Measurements from ENCODE around the gene PTGES2. TPM values are rescaled to one million over a fixed set of nuclear protein-coding genes. Genes with fewer than 3 reads are reported as not detected.

PTGES2 gene
- total RNA-seq, 2 donors from 2014 or later = 73.5 to 84.5 TPM

GRCh38 chr9:128087262-128087661, 40.3 kb downstream of the PTGES2 start:
- Mint-ChIP-seq H3K27ac (no peak overlapping the region), H3K4me3 (no peak overlapping the region)

DNA sequence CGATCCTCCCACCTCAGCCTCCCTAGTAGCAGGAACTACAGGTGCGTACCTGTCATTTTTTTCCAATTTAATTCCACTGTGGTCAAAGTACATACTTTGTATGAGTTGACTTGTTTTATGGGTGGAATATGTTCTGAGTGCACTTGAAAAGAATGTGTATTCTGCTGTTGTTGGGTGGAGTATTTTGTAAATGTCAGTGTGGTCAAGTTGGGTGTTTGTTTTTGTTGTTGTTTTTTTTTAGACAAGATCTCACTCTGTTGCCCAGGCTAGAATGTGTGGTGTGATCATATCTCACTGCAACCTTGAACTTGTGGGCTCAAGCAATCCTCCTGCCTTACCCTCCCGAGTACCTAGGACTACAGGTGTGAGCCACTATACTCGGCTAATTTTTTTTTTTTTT, 41.6 kb downstream of the PTGES2 start:
- Mint-ChIP-seq H3K27ac (no peak overlapping the region), H3K36me3 (ENCODE audit: low read depth) (peaks cover 8% of the 10 kb centered on the region), H3K4me3 (no peak overlapping the region), H3K4me1 (peaks cover 8% of the 10 kb centered on the region), H3K27me3 (ENCODE audit: insufficient read depth) (no peaks in the 10 kb centered on the region), H3K9me3 (no peaks in the 10 kb centered on the region)
- Histone ChIP-seq H3K9ac (ENCODE audit: extremely low read depth, low read length, poor library complexity, severe bottlenecking) (no peak overlapping the region), H3K9me3 (ENCODE audit: control insufficient read depth, low read length) (no peaks in the 10 kb centered on the region), H3K27me3 (ENCODE audit: control insufficient read depth, insufficient read depth, low read length, poor library complexity, severe bottlenecking) (no peaks in the 10 kb centered on the region), H3K4me3 (ENCODE audit: low read length) (no peak overlapping the region), H3K36me3 (ENCODE audit: control insufficient read depth, insufficient read depth, low read length) (no peaks in the 10 kb centered on the region), H3K27ac (ENCODE audit: low read depth, low read length) (no peak overlapping the region), H3K4me1 (ENCODE audit: control insufficient read depth, insufficient read depth, low read length) (no peaks in the 10 kb centered on the region)
- no peak for DNase-seq
- WGBS, 2 experiments (ENCODE audit: insufficient coverage in 1 of 2, insufficient read length in 1 of 2) = 84 to 92% methylated on average over 3 to 4 of the region's 4 CpGs
- TF ChIP-seq, protein P1, sequence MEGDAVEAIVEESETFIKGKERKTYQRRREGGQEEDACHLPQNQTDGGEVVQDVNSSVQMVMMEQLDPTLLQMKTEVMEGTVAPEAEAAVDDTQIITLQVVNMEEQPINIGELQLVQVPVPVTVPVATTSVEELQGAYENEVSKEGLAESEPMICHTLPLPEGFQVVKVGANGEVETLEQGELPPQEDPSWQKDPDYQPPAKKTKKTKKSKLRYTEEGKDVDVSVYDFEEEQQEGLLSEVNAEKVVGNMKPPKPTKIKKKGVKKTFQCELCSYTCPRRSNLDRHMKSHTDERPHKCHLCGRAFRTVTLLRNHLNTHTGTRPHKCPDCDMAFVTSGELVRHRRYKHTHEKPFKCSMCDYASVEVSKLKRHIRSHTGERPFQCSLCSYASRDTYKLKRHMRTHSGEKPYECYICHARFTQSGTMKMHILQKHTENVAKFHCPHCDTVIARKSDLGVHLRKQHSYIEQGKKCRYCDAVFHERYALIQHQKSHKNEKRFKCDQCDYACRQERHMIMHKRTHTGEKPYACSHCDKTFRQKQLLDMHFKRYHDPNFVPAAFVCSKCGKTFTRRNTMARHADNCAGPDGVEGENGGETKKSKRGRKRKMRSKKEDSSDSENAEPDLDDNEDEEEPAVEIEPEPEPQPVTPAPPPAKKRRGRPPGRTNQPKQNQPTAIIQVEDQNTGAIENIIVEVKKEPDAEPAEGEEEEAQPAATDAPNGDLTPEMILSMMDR (conservative IDR thresholded peaks at IDR 0.05) = no peak

More at GRCh38 chr9:128087262-128087661, 40.3 kb downstream of the PTGES2 start:
- no peak overlapping the region for H3K4me3 ChIP-seq (ENCODE audit: low read length)
- no peaks in the 10 kb centered on the region for H3K9me3 ChIP-seq (ENCODE audit: control insufficient read depth, low read length)
- Mint-ChIP-seq H3K27me3 (ENCODE audit: insufficient read depth) (no peaks in the 10 kb centered on the region), H3K9me3 (no peaks in the 10 kb centered on the region), H3K36me3 (ENCODE audit: low read depth) (peaks cover 8% of the 10 kb centered on the region), H3K4me1 (peaks cover 7% of the 10 kb centered on the region)
- H3K4me1 ChIP-seq (ENCODE audit: control insufficient read depth, insufficient read depth, low read length) = no peaks in the 10 kb centered on the region
- TF ChIP-seq, protein P1 (conservative IDR thresholded peaks at IDR 0.05) = no peak
- WGBS, 2 experiments (ENCODE audit: insufficient coverage in 1 of 2, insufficient read length in 1 of 2) = 93 to 94% methylated on average over 2 to 10 of the region's 10 CpGs
- peaks cover under 1% of the 10 kb centered on the region for H3K36me3 ChIP-seq (ENCODE audit: control insufficient read depth, insufficient read depth, low read length)
- no peak overlapping the region for H3K27ac ChIP-seq (ENCODE audit: low read depth, low read length)
- DNase-seq = no peak
- H3K27me3 ChIP-seq (ENCODE audit: control insufficient read depth, insufficient read depth, low read length, poor library complexity, severe bottlenecking) = no peaks in the 10 kb centered on the region
- no peak overlapping the region for H3K9ac ChIP-seq (ENCODE audit: extremely low read depth, low read length, poor library complexity, severe bottlenecking)

DNA sequence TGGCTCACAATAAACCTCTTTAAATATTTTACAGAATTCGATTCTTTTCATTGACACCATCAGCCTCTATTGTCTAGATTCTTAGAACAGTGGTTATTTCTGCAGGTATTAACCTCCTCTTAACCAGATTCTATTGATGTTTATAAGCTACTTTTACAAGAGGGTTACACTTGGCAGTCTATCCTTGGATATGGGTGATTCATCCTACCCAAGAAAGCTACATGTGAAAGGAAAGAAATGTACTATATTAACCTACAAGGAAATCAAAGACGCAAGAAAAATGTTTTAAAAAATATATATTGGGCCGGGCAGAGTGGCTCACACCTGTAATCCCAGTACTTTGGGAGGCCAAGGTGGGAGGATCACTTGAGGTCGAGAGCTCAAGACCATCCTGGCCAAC, 42.8 kb downstream of the PTGES2 start:
- peaks cover 5% of the 10 kb centered on the region for H3K4me1 Mint-ChIP-seq
- WGBS, 2 experiments (ENCODE audit: insufficient coverage in 1 of 2, insufficient read length in 1 of 2) = 88 to 100% methylated on average over 2 to 4 of the region's 4 CpGs
- peaks cover 8% of the 10 kb centered on the region for H3K36me3 Mint-ChIP-seq (ENCODE audit: low read depth)
- no peak overlapping the region for H3K9ac ChIP-seq (ENCODE audit: extremely low read depth, low read length, poor library complexity, severe bottlenecking)
- no peak overlapping the region for H3K27ac Mint-ChIP-seq
- H3K27ac ChIP-seq (ENCODE audit: low read depth, low read length) = no peak overlapping the region
- H3K4me3 ChIP-seq (ENCODE audit: low read length) = no peak overlapping the region
- H3K27me3 ChIP-seq (ENCODE audit: control insufficient read depth, insufficient read depth, low read length, poor library complexity, severe bottlenecking) = no peaks in the 10 kb centered on the region
- no peak for DNase-seq
- no peaks in the 10 kb centered on the region for H3K36me3 ChIP-seq (ENCODE audit: control insufficient read depth, insufficient read depth, low read length)
- no peaks in the 10 kb centered on the region for H3K4me1 ChIP-seq (ENCODE audit: control insufficient read depth, insufficient read depth, low read length)
- no peaks in the 10 kb centered on the region for H3K9me3 ChIP-seq (ENCODE audit: control insufficient read depth, low read length)
- H3K9me3 Mint-ChIP-seq = no peaks in the 10 kb centered on the region
- H3K27me3 Mint-ChIP-seq (ENCODE audit: insufficient read depth) = no peaks in the 10 kb centered on the region
- no peak overlapping the region for H3K4me3 Mint-ChIP-seq
- TF ChIP-seq, protein P1 (conservative IDR thresholded peaks at IDR 0.05) = no peak

Data from endodermal cell (in vitro differentiated cells).